CD4-positive, alpha-beta T cell (primary cell): Measurements from ENCODE around the gene MIX23. TPM values are rescaled to one million over a fixed set of nuclear protein-coding genes. Genes with fewer than 3 reads are reported as not detected.

Experiments used
- ATAC-seq: fragments of 200-7000 bp; cut with Tn5 transposase; one replicate; pipeline ENCODE4 v1.10.0; 2022; ENCODE audit warnings: mild to moderate bottlenecking; ENCODE audit not compliant: poor library complexity
- CTCF ChIA-PET: fragments of 350-600 bp; sonication (Branson Sonifier 250); formaldehyde crosslinking; loops from one replicate; lab custom pipeline; 2021; ENCODE audit warnings: antibody characterized with exemption, inconsistent platforms; lab: Charles Lee
- POLR2A ChIA-PET: fragments of 350-600 bp; sonication (Branson Sonifier 250); formaldehyde crosslinking; loops from one replicate; lab custom pipeline; 2021; ENCODE audit warnings: antibody characterized with exemption, inconsistent platforms; lab: Charles Lee
- DNase-seq, 14 experiments: peaks; one replicate each; pipeline ENCODE4 v3.0.0-alpha.2; 2013 to 2020; ENCODE audit warnings: mixed read lengths in 2 of 14
- H3K27ac ChIP-seq, 2 donors: one replicate each; pipeline versions ENCODE4 v1.5.1 to v1.7.0; 2013; ENCODE audit warnings: low read length in 2 of 2, low read depth in 1 of 2, mild to moderate bottlenecking in 1 of 2
- H3K27me3 ChIP-seq, 2 experiments: 1 replicate in 1 of 2; 2 replicates in 1 of 2; pipeline versions ENCODE4 v1.6.1 to v1.7.0; 2013; ENCODE audit warnings: low read length in 2 of 2, control low read depth in 1 of 2, mild to moderate bottlenecking in 1 of 2, moderate library complexity in 1 of 2; ENCODE audit not compliant: insufficient read depth in 2 of 2, control insufficient read depth in 1 of 2
- H3K36me3 ChIP-seq: one replicate; pipeline ENCODE4 v1.6.1; 2013; ENCODE audit warnings: low read length, control low read depth; ENCODE audit not compliant: insufficient read depth
- H3K4me1 ChIP-seq: one replicate; pipeline ENCODE4 v1.6.1; 2013; ENCODE audit warnings: low read length, control low read depth; ENCODE audit not compliant: insufficient read depth
- H3K4me3 ChIP-seq: one replicate; pipeline ENCODE4 v1.5.1; 2013; ENCODE audit warnings: mild to moderate bottlenecking, low read length, moderate library complexity
- H3K9me3 ChIP-seq, 2 experiments: 1 replicate in 1 of 2; 2 replicates in 1 of 2; pipeline versions ENCODE4 v1.6.1 to v1.7.0; 2013; ENCODE audit warnings: low read length in 2 of 2, mild to moderate bottlenecking in 2 of 2, control low read depth in 1 of 2, moderate library complexity in 1 of 2; ENCODE audit not compliant: control insufficient read depth in 1 of 2, insufficient read depth in 1 of 2
- H3K27ac Mint-ChIP-seq: one replicate; pipeline ENCODE4 v1.8.0; 2020; ENCODE audit warnings: mixed read lengths
- H3K27me3 Mint-ChIP-seq: one replicate; pipeline ENCODE4 v1.8.0; 2021; ENCODE audit warnings: mixed read lengths
- H3K36me3 Mint-ChIP-seq: one replicate; pipeline ENCODE4 v1.8.0; 2021; ENCODE audit warnings: low read depth, mixed read lengths
- H3K4me1 Mint-ChIP-seq: one replicate; pipeline ENCODE4 v1.8.0; 2021; ENCODE audit warnings: low read depth, mixed read lengths
- H3K4me3 Mint-ChIP-seq: one replicate; pipeline ENCODE4 v1.8.0; 2020; ENCODE audit warnings: mild to moderate bottlenecking, mixed read lengths
- H3K9me3 Mint-ChIP-seq: one replicate; pipeline ENCODE4 v1.8.0; 2020; ENCODE audit warnings: mixed read lengths
- intact Hi-C, 2 experiments: fragments of 100-400 bp; cut with DNase I in 1 of 2; cut with micrococcal nuclease in 1 of 2; formaldehyde crosslinking; loops; one replicate each; pipeline versions ENCODE4 v1.15.1 to v1.9.0; 2023 to 2025; cut with DNase I, micrococcal nuclease
- total RNA-seq, 174 experiments: library from RNA in 2 of 174; stranded (reverse) in 2 of 174; gene quantifications; one replicate each; pipeline ENCODE4 v1.2.3 and lab custom pipeline; 2021 to 2026
- TF ChIP-seq, protein P1 (sequence below): fragments of 200-600 bp; IDR thresholded peaks from one replicate; pipeline ENCODE4 v1.8.0; 2022; ENCODE audit warnings: antibody characterized with exemption, mild to moderate bottlenecking

Gene MIX23
- total RNA-seq, 2 experiments from 2014 or later = 12.4 to 17.5 TPM

- Mint-ChIP-seq H3K36me3 (peaks cover 40% of the 10 kb centered on the region), H3K4me3 (no peak overlapping the region), H3K9me3 (no peaks in the 10 kb centered on the region), H3K27me3 (no peaks in the 10 kb centered on the region), H3K27ac (no peak overlapping the region), H3K4me1 (peaks cover 37% of the 10 kb centered on the region)
- no peak overlapping the region for H3K4me3 ChIP-seq
- no peak for DNase-seq
- TF ChIP-seq, protein P1, sequence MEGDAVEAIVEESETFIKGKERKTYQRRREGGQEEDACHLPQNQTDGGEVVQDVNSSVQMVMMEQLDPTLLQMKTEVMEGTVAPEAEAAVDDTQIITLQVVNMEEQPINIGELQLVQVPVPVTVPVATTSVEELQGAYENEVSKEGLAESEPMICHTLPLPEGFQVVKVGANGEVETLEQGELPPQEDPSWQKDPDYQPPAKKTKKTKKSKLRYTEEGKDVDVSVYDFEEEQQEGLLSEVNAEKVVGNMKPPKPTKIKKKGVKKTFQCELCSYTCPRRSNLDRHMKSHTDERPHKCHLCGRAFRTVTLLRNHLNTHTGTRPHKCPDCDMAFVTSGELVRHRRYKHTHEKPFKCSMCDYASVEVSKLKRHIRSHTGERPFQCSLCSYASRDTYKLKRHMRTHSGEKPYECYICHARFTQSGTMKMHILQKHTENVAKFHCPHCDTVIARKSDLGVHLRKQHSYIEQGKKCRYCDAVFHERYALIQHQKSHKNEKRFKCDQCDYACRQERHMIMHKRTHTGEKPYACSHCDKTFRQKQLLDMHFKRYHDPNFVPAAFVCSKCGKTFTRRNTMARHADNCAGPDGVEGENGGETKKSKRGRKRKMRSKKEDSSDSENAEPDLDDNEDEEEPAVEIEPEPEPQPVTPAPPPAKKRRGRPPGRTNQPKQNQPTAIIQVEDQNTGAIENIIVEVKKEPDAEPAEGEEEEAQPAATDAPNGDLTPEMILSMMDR = no peak
- peaks cover 9% of the 10 kb centered on the region for H3K36me3 ChIP-seq
- intact Hi-C loops = loop anchor here (5.0 to 10.0 kb wide), 5 partner anchors 405 to 735 kb away; partner anchors contain the start of genes EAF2 (in 1 of the 2), GOLGB1 (in 1 of the 2), HSPBAP1 (in 1 of the 2) and IQCB1 (in 1 of the 2)
- ChIA-PET POLR2A (no interaction called here), CTCF (no interaction called here)
- ATAC-seq = no peak
- H3K27ac ChIP-seq = no peak overlapping the region
- no peaks in the 10 kb centered on the region for H3K4me1 ChIP-seq
- H3K9me3 ChIP-seq = no peaks in the 10 kb centered on the region
- H3K27me3 ChIP-seq = no peaks in the 10 kb centered on the region
These were observed 6.9 kb upstream of the MIX23 start for GRCh38 chr3:122389892-122390291.

DNA sequence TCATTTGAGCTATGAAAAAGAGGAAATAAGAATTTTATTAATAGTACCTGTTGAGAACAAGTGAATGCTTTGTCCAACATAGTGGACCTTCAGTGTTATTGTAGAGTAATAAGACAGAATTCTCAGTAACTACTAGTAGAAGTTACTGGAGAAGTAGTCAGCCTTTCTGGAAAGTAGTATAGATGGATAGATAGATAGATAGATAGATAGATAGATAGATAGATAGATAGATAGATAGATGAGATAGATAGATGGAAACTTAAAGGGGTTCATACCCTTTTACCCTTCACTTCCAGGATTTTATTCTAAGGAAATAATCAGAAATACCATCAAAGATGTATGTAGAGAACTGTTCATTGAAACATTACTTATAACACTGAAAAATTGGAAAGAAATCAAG lies 6.2 kb upstream of the MIX23 start:
- Mint-ChIP-seq H3K4me3 (no peak overlapping the region), H3K27ac (no peak overlapping the region), H3K27me3 (no peaks in the 10 kb centered on the region), H3K9me3 (no peaks in the 10 kb centered on the region), H3K4me1 (peaks cover 44% of the 10 kb centered on the region), H3K36me3 (peaks cover 42% of the 10 kb centered on the region)
- CTCF ChIA-PET = no interaction called here
- Histone ChIP-seq H3K4me1 (peaks cover 7% of the 10 kb centered on the region), H3K36me3 (peaks cover 9% of the 10 kb centered on the region), H3K4me3 (no peak overlapping the region), H3K27me3 (no peaks in the 10 kb centered on the region), H3K9me3 (no peaks in the 10 kb centered on the region), H3K27ac (no peak overlapping the region)
- ATAC-seq = no peak
- TF ChIP-seq, protein P1 = no peak
- DNase-seq = no peak
- POLR2A ChIA-PET = no interaction called here
- intact Hi-C loops = loop anchor here (10.0 kb wide), 4 partner anchors 406 to 734 kb away; partner anchors contain the start of genes EAF2 (in 1 of the 2), GOLGB1 (in 1 of the 2), HSPBAP1 (in 1 of the 2) and IQCB1 (in 1 of the 2)

DNA sequence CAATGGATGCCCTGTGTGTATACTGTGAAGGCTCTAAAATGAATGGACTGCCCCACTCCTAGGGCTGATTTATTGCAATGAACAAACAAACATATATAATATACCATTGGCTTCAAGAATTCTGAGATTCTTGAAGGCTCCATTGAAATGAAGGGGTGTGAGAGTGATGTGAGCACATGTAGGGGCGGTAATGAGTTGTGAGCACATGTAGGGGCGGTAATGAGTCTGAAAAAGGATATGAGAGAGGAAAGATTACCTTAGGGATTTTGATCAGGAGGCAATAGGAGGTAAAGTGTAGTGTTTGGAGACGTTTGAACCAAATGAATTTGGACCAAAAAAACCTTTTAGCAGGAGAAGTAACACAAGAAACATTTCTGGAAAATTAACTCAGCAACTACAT lies 4.7 kb upstream of the MIX23 start:
- ChIA-PET POLR2A (no interaction called here), CTCF (no interaction called here)
- Histone ChIP-seq H3K4me1 (peaks cover 13% of the 10 kb centered on the region), H3K4me3 (no peak overlapping the region), H3K27ac (no peak overlapping the region), H3K27me3 (no peaks in the 10 kb centered on the region), H3K36me3 (peaks cover 4% of the 10 kb centered on the region), H3K9me3 (no peaks in the 10 kb centered on the region)
- no peak overlapping the region for H3K27ac Mint-ChIP-seq
- TF ChIP-seq, protein P1 = no peak
- H3K27me3 Mint-ChIP-seq = no peaks in the 10 kb centered on the region
- no peak overlapping the region for H3K4me3 Mint-ChIP-seq
- H3K36me3 Mint-ChIP-seq = peaks cover 45% of the 10 kb centered on the region
- DNase-seq = no peak
- H3K4me1 Mint-ChIP-seq = peaks cover 45% of the 10 kb centered on the region
- H3K9me3 Mint-ChIP-seq = no peaks in the 10 kb centered on the region
- intact Hi-C loops = loop anchor here (10.0 kb wide), 4 partner anchors 407 to 733 kb away; partner anchors contain the start of genes EAF2 (in 1 of the 2), GOLGB1 (in 1 of the 2), HSPBAP1 (in 1 of the 2) and IQCB1 (in 1 of the 2)
- ATAC-seq = no peak
